B cell (primary cell): ENCODE results near the gene EPN2. TPM values are rescaled to one million over a fixed set of nuclear protein-coding genes. Genes with fewer than 3 reads are reported as not detected.

Source experiments
- ATAC-seq: fragments of 200-7000 bp; cut with Tn5 transposase; one replicate; pipeline ENCODE4 v1.10.0; 2021; ENCODE audit warnings: low read depth, mild to moderate bottlenecking, moderate number of reproducible peaks, moderate library complexity
- CTCF ChIA-PET: fragments of 350-600 bp; sonication (Branson Sonifier 250); formaldehyde crosslinking; loops from one replicate; lab custom pipeline; 2021; ENCODE audit warnings: antibody characterized with exemption, inconsistent platforms; lab: Charles Lee
- POLR2A ChIA-PET: fragments of 350-600 bp; sonication (Branson Sonifier 250); formaldehyde crosslinking; loops from one replicate; lab custom pipeline; 2021; ENCODE audit warnings: antibody characterized with exemption; lab: Charles Lee
- DNase-seq: peaks from one replicate; pipeline ENCODE4 v3.0.0; 2013
- H2AFZ ChIP-seq: 2 replicates; pipeline ENCODE4 v1.6.1; 2012; ENCODE audit warnings: mild to moderate bottlenecking, low read depth, low read length; ENCODE audit not compliant: insufficient read depth, poor library complexity, severe bottlenecking
- H3K27ac ChIP-seq, 2 donors: 1 replicate in 1 of 2; 2 replicates in 1 of 2; pipeline ENCODE4 v1.5.1; 2012 to 2013; ENCODE audit warnings: low read length in 2 of 2, mild to moderate bottlenecking in 2 of 2, moderate library complexity in 1 of 2
- H3K27me3 ChIP-seq, 4 experiments: fragments of 200-600 bp in 1 of 4; sonication (generic) in 1 of 4; replicated peaks in 1 of 4; 1 replicate in 2 of 4; 2 replicates in 2 of 4; pipeline versions ENCODE4 v1.6.1 to v1.7.0; 2013 to 2016; ENCODE audit warnings: low read length in 3 of 4, mild to moderate bottlenecking in 2 of 4, mixed read lengths in 1 of 4, moderate library complexity in 1 of 4; ENCODE audit not compliant: insufficient read depth in 4 of 4, control insufficient read depth in 3 of 4; ENCODE audit errors: control extremely low read depth in 1 of 4
- H3K36me3 ChIP-seq, 2 experiments: replicated peaks in 1 of 2; 1 replicate in 1 of 2; 2 replicates in 1 of 2; pipeline versions ENCODE4 v1.6.1 to v1.7.1; 2013; ENCODE audit warnings: low read length in 1 of 2; ENCODE audit not compliant: insufficient read depth in 2 of 2, control insufficient read depth in 1 of 2; ENCODE audit errors: control extremely low read depth in 1 of 2, extremely low read depth in 1 of 2
- H3K4me1 ChIP-seq, 2 donors: fragments of 200-600 bp in 1 of 2; sonication (generic) in 1 of 2; 1 replicate in 1 of 2; 2 replicates in 1 of 2; pipeline versions ENCODE4 v1.5.1 to v1.6.1; 2013 to 2017; ENCODE audit warnings: low read length in 2 of 2; ENCODE audit not compliant: control insufficient read depth in 2 of 2, insufficient read depth in 2 of 2
- H3K4me2 ChIP-seq: replicated peaks from 2 replicates; pipeline ENCODE3; 2012; ENCODE audit warnings: mild to moderate bottlenecking, low read depth, low read length; ENCODE audit not compliant: poor library complexity, severe bottlenecking
- H3K4me3 ChIP-seq, 5 experiments: fragments of 200-600 bp in 1 of 5; sonication (generic) in 1 of 5; 1 replicate in 3 of 5; 2 replicates in 2 of 5; pipeline versions ENCODE4 v1.5.1 to v1.7.0; 2011 to 2016; ENCODE audit warnings: low read length in 4 of 5, mild to moderate bottlenecking in 4 of 5, low read depth in 2 of 5, control low read depth in 1 of 5, moderate library complexity in 1 of 5; ENCODE audit not compliant: insufficient read depth in 1 of 5; ENCODE audit errors: control extremely low read depth in 1 of 5, extremely low read depth in 1 of 5
- H3K79me2 ChIP-seq: fragments of 200-600 bp; sonication (generic); one replicate; pipeline ENCODE4 v1.6.0; 2016; ENCODE audit warnings: low read length; ENCODE audit not compliant: control insufficient read depth, insufficient read depth
- H3K9ac ChIP-seq: fragments of 200-600 bp; sonication (generic); 2 replicates; pipeline ENCODE4 v1.6.1; 2017; ENCODE audit warnings: mild to moderate bottlenecking, low read length, moderate library complexity
- H3K9me3 ChIP-seq, 3 donors: one replicate each; pipeline versions ENCODE4 v1.6.1 to v1.7.1; 2013; ENCODE audit warnings: low read length in 2 of 3; ENCODE audit not compliant: control insufficient read depth in 2 of 3, insufficient read depth in 1 of 3; ENCODE audit errors: control extremely low read depth in 1 of 3
- H4K20me1 ChIP-seq: 2 replicates; pipeline ENCODE4 v1.6.0; 2012; ENCODE audit warnings: mild to moderate bottlenecking, low read length; ENCODE audit not compliant: insufficient read depth, control insufficient read depth, poor library complexity, severe bottlenecking
- H3K27ac Mint-ChIP-seq: one replicate; pipeline ENCODE4 v1.8.0; 2021; ENCODE audit warnings: mixed read lengths
- H3K27me3 Mint-ChIP-seq: one replicate; pipeline ENCODE4 v1.8.0; 2021; ENCODE audit warnings: mixed read lengths
- H3K4me1 Mint-ChIP-seq: one replicate; pipeline ENCODE4 v1.8.0; 2021; ENCODE audit warnings: mixed read lengths
- H3K4me3 Mint-ChIP-seq: one replicate; pipeline ENCODE4 v1.8.0; 2021; ENCODE audit warnings: mixed read lengths
- H3K9me3 Mint-ChIP-seq: one replicate; pipeline ENCODE4 v1.8.0; 2022; ENCODE audit warnings: mixed read lengths; ENCODE audit not compliant: insufficient read depth
- CTCF ChIP-seq: fragments of 200-600 bp; IDR thresholded peaks from one replicate; pipeline ENCODE4 v1.8.0; 2022; ENCODE audit warnings: antibody characterized with exemption, mild to moderate bottlenecking
- EZH2 ChIP-seq: IDR thresholded peaks from 2 replicates; pipeline ENCODE4 v1.6.1; 2012; ENCODE audit warnings: borderline replicate concordance, low read depth, mild to moderate bottlenecking, moderate library complexity, low read length; ENCODE audit not compliant: insufficient read depth, poor library complexity, severe bottlenecking
- WGBS: methylation state at CpG from one replicate; pipeline ENCODE4 v1.1.5; 2013; ENCODE audit warnings: missing lambda C conversion rate; ENCODE audit not compliant: insufficient coverage; 5-methylcytosine and 5-hydroxymethylcytosine counted together
- intact Hi-C: fragments of 100-400 bp; cut with micrococcal nuclease; formaldehyde crosslinking; loops from one replicate; pipeline ENCODE4 v1.10.0; 2022
- polyA plus RNA-seq: library from polyadenylated mRNA; depleted of rRNA; stranded (reverse); fragments of >200 nt; gene quantifications from 2 replicates; pipeline ENCODE4 v1.2.3, GENCODE V29; 2012
- total RNA-seq, 2 donors: library from RNA; stranded (reverse); fragments of 120-200 nt in 1 of 2; gene quantifications; 1 replicate in 1 of 2; 2 replicates in 1 of 2; pipeline versions ENCODE4 v1.2.3 to v1.2.4, GENCODE V29; 2013 to 2022

Gene EPN2
- total and polyA plus RNA-seq, 2 donors (not counting 1 experiment from before 2014, with no cell fraction given) = 15.7 to 35.6 TPM

GRCh38 chr17:19242323-19242722 lies 5.2 kb downstream of the EPN2 start:
- peaks cover 26% of the 10 kb centered on the region for H3K4me1 Mint-ChIP-seq
- H3K9me3 ChIP-seq = peaks cover 0 to 6% (median 0%) of the 10 kb centered on the region in 3 donors
- no peaks in the 10 kb centered on the region for H3K9me3 Mint-ChIP-seq
- H3K27me3 Mint-ChIP-seq = no peaks in the 10 kb centered on the region
- intact Hi-C loops = no loop called here
- peaks cover under 1% of the 10 kb centered on the region for H4K20me1 ChIP-seq
- 85% methylated on average over 2 of the region's 2 CpGs for WGBS
- peaks cover 5 to 11% of the 10 kb centered on the region in 2 donors for H3K4me1 ChIP-seq
- no peak overlapping the region for H3K4me3 ChIP-seq
- H3K79me2 ChIP-seq = peaks cover 13% of the 10 kb centered on the region
- H3K27ac ChIP-seq = no peak overlapping the region
- no peak overlapping the region for H3K4me2 ChIP-seq
- TF ChIP-seq CTCF = no peak
- TF ChIP-seq EZH2 = no peak
- no peak for ATAC-seq
- H3K27ac Mint-ChIP-seq = no peak overlapping the region
- no peak overlapping the region for H2AFZ ChIP-seq
- ChIA-PET POLR2A (no interaction called here), CTCF (no interaction called here)
- no peak for DNase-seq
- no peak overlapping the region for H3K4me3 Mint-ChIP-seq
- no peaks in the 10 kb centered on the region for H3K36me3 ChIP-seq
- peaks cover 0 to 3% (median 0%) of the 10 kb centered on the region in 4 experiments for H3K27me3 ChIP-seq
- H3K9ac ChIP-seq = no peak overlapping the region

- intact Hi-C loops = no loop called here
- ChIA-PET CTCF (interaction anchor here (0.6 kb wide), 1 partner anchor 844 kb away, joined by 3 read pairs; no protein-coding TSS in a partner anchor), POLR2A (no interaction called here)
- H3K27me3 Mint-ChIP-seq = no peaks in the 10 kb centered on the region
- H3K36me3 ChIP-seq = no peaks in the 10 kb centered on the region
- no peak overlapping the region for H3K27ac Mint-ChIP-seq
- H3K27me3 ChIP-seq = peaks cover 0 to 1% (median 0%) of the 10 kb centered on the region in 4 experiments
- DNase-seq (no peak), ATAC-seq (no peak)
- H4K20me1 ChIP-seq = peaks cover 6% of the 10 kb centered on the region
- no peak overlapping the region for H2AFZ ChIP-seq
- H3K9ac ChIP-seq = no peak overlapping the region
- peaks cover 13% of the 10 kb centered on the region for H3K79me2 ChIP-seq
- peaks cover 0 to 4% (median 0%) of the 10 kb centered on the region in 3 donors for H3K9me3 ChIP-seq
- H3K9me3 Mint-ChIP-seq = no peaks in the 10 kb centered on the region
- H3K27ac ChIP-seq = no peak overlapping the region
- WGBS = 90% methylated on average over 2 of the region's 7 CpGs
- peaks cover 5 to 10% of the 10 kb centered on the region in 2 donors for H3K4me1 ChIP-seq
- no peak overlapping the region for H3K4me3 Mint-ChIP-seq
- no peak overlapping the region for H3K4me2 ChIP-seq
- H3K4me1 Mint-ChIP-seq = peaks cover 32% of the 10 kb centered on the region
- no peak overlapping the region for H3K4me3 ChIP-seq
- TF ChIP-seq EZH2 = no peak
- TF ChIP-seq CTCF = no peak
Measured at GRCh38 chr17:19242926-19243325, 5.8 kb downstream of the EPN2 start.
